Measurements from ENCODE around the gene DOHH.

- TF ChIP-seq POLR2A (IDR thresholded peaks at IDR 0.05) (no peak), CTCF (IDR thresholded peaks at IDR 0.05 in 4 of 5, conservative IDR thresholded peaks at IDR 0.05 in 1 of 5) (no peak)
Observed at GRCh38 chr19:3454656-3455392, 45.6 kb downstream of the DOHH start.

All from gastrocnemius medialis (tissue), 4 donors.